Spleen (tissue), 11 donors: ENCODE results near the gene SPOCK3. TPM values are rescaled to one million over a fixed set of nuclear protein-coding genes. Genes with fewer than 3 reads are reported as not detected.

Experiments
- DNase-seq: peaks from one replicate; pipeline ENCODE4 v3.0.0-alpha.2; 2020
- H3K27ac ChIP-seq, 8 donors: fragments of 200-600 bp; sonication (generic) in 7 of 8; 1 replicate in 4 of 8; 2 replicates in 4 of 8; pipeline versions ENCODE4 v1.5.0 to v1.8.0; 2016 to 2021; ENCODE audit warnings: inconsistent platforms in 4 of 8, mild to moderate bottlenecking in 4 of 8, moderate library complexity in 1 of 8
- H3K27me3 ChIP-seq, 7 donors: fragments of 200-600 bp; sonication (generic) in 6 of 7; replicated peaks in 1 of 7; 1 replicate in 4 of 7; 2 replicates in 3 of 7; pipeline versions ENCODE4 v1.5.0 to v1.8.0; 2016 to 2021; ENCODE audit warnings: inconsistent platforms in 3 of 7, mild to moderate bottlenecking in 1 of 7
- H3K36me3 ChIP-seq, 6 donors: fragments of 200-600 bp; sonication (generic) in 5 of 6; 1 replicate in 4 of 6; 2 replicates in 2 of 6; pipeline versions ENCODE4 v1.5.0 to v1.8.0; 2016 to 2021; ENCODE audit warnings: inconsistent platforms in 2 of 6
- H3K4me1 ChIP-seq, 6 donors: fragments of 200-600 bp; sonication (generic) in 5 of 6; 1 replicate in 3 of 6; 2 replicates in 3 of 6; pipeline versions ENCODE4 v1.5.0 to v1.8.0; 2016 to 2021; ENCODE audit warnings: inconsistent platforms in 3 of 6
- H3K4me3 ChIP-seq, 8 donors: fragments of 200-600 bp; sonication (generic) in 7 of 8; 1 replicate in 4 of 8; 2 replicates in 4 of 8; pipeline versions ENCODE4 v1.5.0 to v1.8.0; 2016 to 2021; ENCODE audit warnings: inconsistent platforms in 4 of 8, mild to moderate bottlenecking in 4 of 8, moderate library complexity in 2 of 8
- H3K9me3 ChIP-seq, 8 donors: fragments of 200-600 bp; sonication (generic) in 7 of 8; 1 replicate in 4 of 8; 2 replicates in 4 of 8; pipeline versions ENCODE4 v1.5.0 to v1.8.0; 2016 to 2021; ENCODE audit warnings: inconsistent platforms in 4 of 8
- POLR2A ChIP-seq, 3 donors: fragments of 450-650 bp; IDR thresholded peaks; one replicate each; pipeline ENCODE4 v1.5.1; 2017; ENCODE audit warnings: antibody characterized with exemption in 3 of 3, mild to moderate bottlenecking in 1 of 3
- POLR2AphosphoS5 ChIP-seq, 3 donors: sonication (generic); formaldehyde crosslinking; IDR thresholded peaks; one replicate each; pipeline ENCODE4 v1.5.1; 2017; ENCODE audit warnings: antibody characterized with exemption in 3 of 3
- WGBS, 5 donors: extraction: QIAGEN DNeasy Blood & Tissue Kit in 3 of 5; methylation state at CpG; one replicate each; pipeline versions ENCODE4 v1.1.5 to v1.1.7; 2013 to 2018; 5-methylcytosine and 5-hydroxymethylcytosine counted together
- intact Hi-C: fragments of 100-400 bp; cut with DNase I; formaldehyde crosslinking; loops from one replicate; pipeline ENCODE4 v1.15.0; 2023; ENCODE audit warnings: low total_unique reads
- polyA plus RNA-seq, 3 donors: library from polyadenylated mRNA; stranded (reverse); fragments of 200-250 nt; gene quantifications; one replicate each; pipeline ENCODE4 v1.2.1, GENCODE V29; 2013
- total RNA-seq, 7 donors: library from RNA; depleted of rRNA in 3 of 7; stranded (reverse); fragments of >200 nt in 3 of 7; fragmentation: NEBNext Ultra II Directional in 4 of 7; extraction: Animal tissue kit (Norgen Biotek cat#: 25700) in 4 of 7; gene quantifications; one replicate each; pipeline versions ENCODE4 v1.1.0 to v1.2.1, GENCODE V29; 2016 to 2021
- TF ChIP-seq, protein P1 (sequence below), 11 experiments: fragments of 200-600 bp in 7 of 11; fragments of 450-650 bp in 4 of 11; sonication (generic) in 4 of 11; IDR thresholded peaks in 8 of 11; conservative IDR thresholded peaks in 3 of 11; 1 replicate in 7 of 11; 2 replicates in 4 of 11; pipeline versions ENCODE4 v1.4.0 to v1.8.0; 2016 to 2021; ENCODE audit warnings: antibody characterized with exemption in 11 of 11, inconsistent platforms in 4 of 11, mild to moderate bottlenecking in 1 of 11
- donor health status: healthy with polysubstance abuse.
- donor health status: DM: no; HTN: no; CAD: no; lungs with moderate emphysema.
- donor health status: DM: no; HTN: no; CAD: no.
- donor health status: Bipolar disorder and iron deficiency.
- donor health status: healthy.
- donor health status: DM: no; HTN: no; CAD: no.
- donor health status: DM: yes; HTN: yes; CAD: no.

The SPOCK3 gene
- total and polyA plus RNA-seq, 10 donors: 0.06 to 1.2 (median 0.51) TPM; not detected in 5

DNA sequence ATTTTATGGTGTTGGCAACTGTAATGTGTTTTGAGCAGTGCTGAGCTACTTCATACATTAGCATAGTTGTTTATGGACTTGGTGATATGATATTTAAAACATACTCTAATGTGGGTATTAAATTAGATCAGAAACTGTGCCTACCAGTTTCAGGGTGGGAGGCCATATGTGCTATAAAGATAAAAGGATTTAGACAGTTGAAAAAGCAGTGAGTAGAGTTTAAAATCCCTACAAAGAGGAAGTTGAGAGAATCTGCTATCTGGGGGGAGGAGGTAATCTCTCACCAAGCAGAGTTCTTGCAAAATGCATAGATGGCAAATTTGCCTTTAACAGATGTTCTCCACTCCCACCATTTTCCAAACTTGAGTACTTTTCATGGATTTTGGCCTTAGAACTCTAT lies 154.5 kb downstream of the SPOCK3 start:
- Histone ChIP-seq H3K27me3 (no peaks in the 10 kb centered on the region), H3K9me3 (no peaks in the 10 kb centered on the region), H3K36me3 (no peaks in the 10 kb centered on the region), H3K4me3 (no peak overlapping the region), H3K4me1 (peaks cover 0 to 4% (median 0%) of the 10 kb centered on the region in 6 donors), H3K27ac (no peak overlapping the region)
- intact Hi-C loops: no loop called here
- no peak for TF ChIP-seq POLR2AphosphoS5 (IDR thresholded peaks at IDR 0.05)
- no peak for TF ChIP-seq POLR2A (IDR thresholded peaks at IDR 0.05)
- DNase-seq: no peak

DNA sequence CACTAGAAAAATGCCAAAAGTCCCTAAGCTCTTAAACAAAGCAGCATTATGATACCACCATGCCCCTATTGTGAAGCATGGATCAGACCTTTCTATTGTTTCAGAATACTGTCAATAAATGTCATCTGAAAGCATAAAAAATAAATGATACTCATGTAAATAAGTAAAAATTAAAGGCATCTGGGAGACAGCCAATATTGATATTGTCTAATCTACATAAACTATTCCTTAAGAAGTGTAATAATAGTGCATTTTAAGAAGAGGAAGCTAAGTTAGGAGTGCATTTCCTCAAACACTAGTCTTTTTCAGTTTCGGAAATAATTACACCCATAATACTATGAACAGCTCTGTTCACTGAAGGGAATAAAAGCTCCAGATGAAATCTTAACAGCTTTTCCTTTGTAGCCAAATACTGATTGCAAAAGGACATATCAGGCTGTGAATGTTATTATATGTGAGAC lies 181.6 kb downstream of the SPOCK3 start:
- H3K4me1 ChIP-seq: no peaks in the 10 kb centered on the region
- intact Hi-C loops: no loop called here
- no peak for DNase-seq
- 35 to 46% (median 39%) methylated on average over 1 of the region's 1 CpG for WGBS, 5 donors
- no peak for TF ChIP-seq POLR2A (IDR thresholded peaks at IDR 0.05)
- TF ChIP-seq, protein P1, sequence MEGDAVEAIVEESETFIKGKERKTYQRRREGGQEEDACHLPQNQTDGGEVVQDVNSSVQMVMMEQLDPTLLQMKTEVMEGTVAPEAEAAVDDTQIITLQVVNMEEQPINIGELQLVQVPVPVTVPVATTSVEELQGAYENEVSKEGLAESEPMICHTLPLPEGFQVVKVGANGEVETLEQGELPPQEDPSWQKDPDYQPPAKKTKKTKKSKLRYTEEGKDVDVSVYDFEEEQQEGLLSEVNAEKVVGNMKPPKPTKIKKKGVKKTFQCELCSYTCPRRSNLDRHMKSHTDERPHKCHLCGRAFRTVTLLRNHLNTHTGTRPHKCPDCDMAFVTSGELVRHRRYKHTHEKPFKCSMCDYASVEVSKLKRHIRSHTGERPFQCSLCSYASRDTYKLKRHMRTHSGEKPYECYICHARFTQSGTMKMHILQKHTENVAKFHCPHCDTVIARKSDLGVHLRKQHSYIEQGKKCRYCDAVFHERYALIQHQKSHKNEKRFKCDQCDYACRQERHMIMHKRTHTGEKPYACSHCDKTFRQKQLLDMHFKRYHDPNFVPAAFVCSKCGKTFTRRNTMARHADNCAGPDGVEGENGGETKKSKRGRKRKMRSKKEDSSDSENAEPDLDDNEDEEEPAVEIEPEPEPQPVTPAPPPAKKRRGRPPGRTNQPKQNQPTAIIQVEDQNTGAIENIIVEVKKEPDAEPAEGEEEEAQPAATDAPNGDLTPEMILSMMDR (IDR thresholded peaks at IDR 0.05 in 8 of 11, conservative IDR thresholded peaks at IDR 0.05 in 3 of 11): no peak
- no peak for TF ChIP-seq POLR2AphosphoS5 (IDR thresholded peaks at IDR 0.05)
- H3K4me3 ChIP-seq: no peak overlapping the region
- no peaks in the 10 kb centered on the region for H3K36me3 ChIP-seq
- H3K27me3 ChIP-seq: no peaks in the 10 kb centered on the region
- no peak overlapping the region for H3K27ac ChIP-seq
- no peaks in the 10 kb centered on the region for H3K9me3 ChIP-seq

DNA sequence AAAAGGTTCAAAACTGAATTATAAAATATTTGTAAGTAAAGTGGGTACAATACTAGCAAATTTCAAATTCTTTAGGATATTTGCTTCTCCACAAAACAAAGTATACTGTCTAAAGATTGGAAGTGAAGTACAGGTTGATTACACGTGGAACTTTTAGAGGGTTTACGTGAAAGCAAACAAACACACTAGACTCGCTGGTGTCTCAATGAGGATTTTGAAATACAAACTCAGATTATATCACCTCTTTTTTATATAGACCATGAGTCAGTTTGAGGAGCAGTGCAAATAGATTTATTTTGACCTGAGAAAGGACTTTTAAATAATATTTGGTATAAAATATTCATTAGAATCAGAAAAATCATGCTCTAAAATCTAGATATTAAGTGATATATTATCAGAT lies 185.0 kb downstream of the SPOCK3 start:
- no peaks in the 10 kb centered on the region for H3K9me3 ChIP-seq
- intact Hi-C loops: no loop called here
- 80 to 96% (median 90%) methylated on average over 3 of the region's 3 CpGs for WGBS, 5 donors
- H3K27ac ChIP-seq: no peak overlapping the region
- H3K36me3 ChIP-seq: no peaks in the 10 kb centered on the region
- no peak for DNase-seq
- TF ChIP-seq, protein P1 (IDR thresholded peaks at IDR 0.05 in 8 of 11, conservative IDR thresholded peaks at IDR 0.05 in 3 of 11): no peak
- no peak for TF ChIP-seq POLR2AphosphoS5 (IDR thresholded peaks at IDR 0.05)
- no peak for TF ChIP-seq POLR2A (IDR thresholded peaks at IDR 0.05)
- H3K4me3 ChIP-seq: no peak overlapping the region
- H3K4me1 ChIP-seq: no peaks in the 10 kb centered on the region
- no peaks in the 10 kb centered on the region for H3K27me3 ChIP-seq

DNA sequence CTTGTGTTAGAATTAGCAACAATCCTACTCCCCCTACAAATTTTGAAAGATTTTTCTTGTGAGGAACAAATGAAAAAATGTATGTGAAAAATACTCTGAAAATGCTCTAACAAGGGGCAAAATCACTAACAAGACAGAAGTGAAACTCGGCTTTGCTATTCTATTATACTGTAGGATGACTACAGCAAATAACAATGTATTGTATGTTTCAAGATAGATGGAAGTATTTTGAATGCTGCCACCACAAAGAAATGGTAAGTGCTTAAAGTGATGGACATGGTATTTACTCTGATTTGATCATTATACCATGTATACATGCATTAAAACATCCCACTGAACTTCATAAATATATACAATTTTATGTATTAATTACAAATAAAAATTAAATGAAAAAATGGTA lies 192.8 kb downstream of the SPOCK3 start:
- intact Hi-C loops: no loop called here
- Histone ChIP-seq H3K4me1 (no peaks in the 10 kb centered on the region), H3K36me3 (no peaks in the 10 kb centered on the region), H3K9me3 (no peaks in the 10 kb centered on the region), H3K27ac (no peak overlapping the region), H3K4me3 (no peak overlapping the region), H3K27me3 (no peaks in the 10 kb centered on the region)
- 68 to 81% (median 75%) methylated on average over 1 of the region's 1 CpG for WGBS, 5 donors
- DNase-seq: no peak
- TF ChIP-seq POLR2A (IDR thresholded peaks at IDR 0.05) (no peak), POLR2AphosphoS5 (IDR thresholded peaks at IDR 0.05) (no peak)
- TF ChIP-seq, protein P1 (IDR thresholded peaks at IDR 0.05 in 8 of 11, conservative IDR thresholded peaks at IDR 0.05 in 3 of 11): no peak

DNA sequence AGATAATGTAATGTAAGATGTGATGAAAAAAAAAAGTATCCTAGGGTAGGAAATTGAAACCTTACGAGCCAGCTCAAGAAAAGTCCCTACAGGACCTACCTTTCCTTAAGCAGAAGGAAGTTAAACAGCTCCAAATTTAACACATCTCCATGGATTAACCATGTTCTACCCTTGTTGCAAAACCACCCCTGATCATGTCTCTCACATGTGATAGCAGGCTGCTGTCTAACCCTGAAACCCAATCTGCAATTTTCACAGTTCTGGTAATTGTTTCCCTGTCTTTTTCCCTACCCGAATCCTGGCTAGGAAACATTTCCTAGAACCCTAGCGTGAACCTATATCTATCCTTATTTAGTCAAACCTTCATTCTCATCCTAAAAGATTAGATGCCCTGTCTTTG lies 198.9 kb downstream of the SPOCK3 start:
- 69 to 95% (median 84%) methylated on average over 3 of the region's 3 CpGs for WGBS, 5 donors
- DNase-seq: no peak
- H3K4me1 ChIP-seq: no peaks in the 10 kb centered on the region
- H3K4me3 ChIP-seq: no peak overlapping the region
- H3K9me3 ChIP-seq: no peaks in the 10 kb centered on the region
- intact Hi-C loops: no loop called here
- H3K36me3 ChIP-seq: no peaks in the 10 kb centered on the region
- TF ChIP-seq, protein P1 (IDR thresholded peaks at IDR 0.05 in 8 of 11, conservative IDR thresholded peaks at IDR 0.05 in 3 of 11): no peak
- no peak overlapping the region for H3K27ac ChIP-seq
- H3K27me3 ChIP-seq: no peaks in the 10 kb centered on the region
